Heart right ventricle (tissue), 16 donors: ENCODE data around the gene PLVAP. TPM values are rescaled to one million over a fixed set of nuclear protein-coding genes. Genes with fewer than 3 reads are reported as not detected.
A peak's percentile ranks its signal among the peaks of the same experiment; 100 is the strongest.

Experiments used
- ATAC-seq, 8 donors: fragments of 200-7000 bp; cut with Tn5 transposase; one replicate each; pipeline ENCODE4 v1.9.1; 2020; ENCODE audit warnings: mild to moderate bottlenecking in 8 of 8, moderate library complexity in 8 of 8, moderate number of reproducible peaks in 1 of 8
- DNase-seq, 2 donors: peaks; one replicate each; pipeline ENCODE4 v3.0.0-alpha.2; 2020
- H3K27ac ChIP-seq, 10 donors: fragments of 200-600 bp; sonication (generic) in 2 of 10; one replicate each; pipeline versions ENCODE4 v1.5.0 to v1.8.0; 2020 to 2022; ENCODE audit warnings: mild to moderate bottlenecking in 3 of 10
- H3K27me3 ChIP-seq, 7 donors: fragments of 200-600 bp; one replicate each; pipeline ENCODE4 v1.8.0; 2021 to 2022; ENCODE audit warnings: mild to moderate bottlenecking in 2 of 7
- H3K36me3 ChIP-seq, 9 donors: fragments of 200-600 bp; sonication (generic) in 1 of 9; one replicate each; pipeline versions ENCODE4 v1.5.0 to v1.8.0; 2020 to 2022; ENCODE audit warnings: mild to moderate bottlenecking in 2 of 9
- H3K4me1 ChIP-seq, 9 donors: fragments of 200-600 bp; sonication (generic) in 1 of 9; one replicate each; pipeline versions ENCODE4 v1.5.0 to v1.8.0; 2020 to 2022; ENCODE audit warnings: mild to moderate bottlenecking in 4 of 9
- H3K4me3 ChIP-seq, 10 donors: fragments of 200-600 bp; sonication (generic) in 2 of 10; one replicate each; pipeline versions ENCODE4 v1.5.0 to v1.8.0; 2020 to 2022; ENCODE audit warnings: mild to moderate bottlenecking in 7 of 10, moderate library complexity in 2 of 10
- H3K9me3 ChIP-seq, 11 donors: fragments of 200-600 bp in 10 of 11; sonication (generic) in 2 of 11; one replicate each; pipeline versions ENCODE4 v1.5.0 to v1.8.0; 2013 to 2022; ENCODE audit warnings: mild to moderate bottlenecking in 2 of 11, control low read depth in 1 of 11, moderate library complexity in 1 of 11
- CTCF ChIP-seq, 9 donors: fragments of 200-600 bp; sonication (generic) in 2 of 9; IDR thresholded peaks; one replicate each; pipeline versions ENCODE4 v1.5.0 to v1.8.0; 2021 to 2022; ENCODE audit warnings: antibody characterized with exemption in 9 of 9, mild to moderate bottlenecking in 5 of 9, moderate library complexity in 1 of 9
- WGBS, 2 donors: extraction: QIAGEN DNeasy Blood & Tissue Kit; methylation state at CpG; one replicate each; pipeline ENCODE4 v1.1.7; 2013; ENCODE audit warnings: inconsistent platforms in 1 of 2; 5-methylcytosine and 5-hydroxymethylcytosine counted together
- intact Hi-C, 10 donors: fragments of 100-400 bp; cut with DNase I; formaldehyde crosslinking; loops; one replicate each; pipeline versions ENCODE4 v1.11.1 to v1.14.2; 2022
- long read RNA-seq, 3 donors: library from polyadenylated mRNA; unstranded; transcript quantifications; one replicate each; pipeline ENCODE4 v2.0.0, GENCODE V29; 2020 to 2021
- polyA plus RNA-seq, 2 donors: library from polyadenylated mRNA; stranded (reverse); fragments of 200-250 nt; gene quantifications; one replicate each; pipeline ENCODE4 v1.2.3, GENCODE V29; 2013
- total RNA-seq, 10 donors: library from RNA; stranded (reverse); fragmentation: NEBNext Ultra II Directional in 3 of 10; extraction: Animal tissue kit (Norgen Biotek cat#: 25700) in 3 of 10; gene quantifications; one replicate each; pipeline versions ENCODE4 v1.2.1 to v1.2.4, GENCODE V29; 2021 to 2023
- donor health status: Arrhythmogenic right ventricular cardiomyopathy.
- donor health status: ischemic (EF 13 %, LVEDD 7.1; RV severe dilation, severe dysfunction).
- donor health status: healthy with polysubstance abuse.
- donor health status: DM: no; HTN: yes; CAD: no.
- donor health status: DM: no; HTN: no; CAD: no.
- donor health status: ischemic (EF 25% LVEDD 6.9; RV normal size, moderate dysfunction).
- donor health status: ischemic (EF 25% LVEDD 5.7; RV mildly dilated, moderate dysfunction).
- donor health status: healthy.
- donor health status: DM: yes; HTN: yes; CAD: no.
- donor health status: Ischemic cardiomyopathy.
- donor health status: ischemic (EF 35%, LVEDD 5.7; RV mildly dilated, moderate dysfunction).
- donor health status: nonischemic (EF 11% LVEDD 7.7; RV severe dilation, severe dysfunction).
- donor health status: DM: yes; HTN: yes; CAD: no.
- donor health status: PGD.
- donor health status: ischemic (EF 29% LVEDD 5.4; RV normal size, mild dysfunction).
- donor health status: nonischemic (EF 23%, LVEDD 6.1; RV moderate dilation, normal function).

PLVAP gene
- 10 to 100 TPM in 9 of 10 donors, 1 to 10 TPM in 1; 7.5 to 56.0 (median 22.1) TPM for total RNA-seq
- polyA plus RNA-seq: 10 to 100 TPM; 69.1 to 74.9 TPM
- long read RNA-seq, donor 1, transcript PLVAP-201 (6 exons, 2,305 nt): major isoform, 19 of 25 reads
- long read RNA-seq, donor 1, partial matches to known transcripts: 5 of 25 reads
- long read RNA-seq, donor 1, other reads (novel, unspliced or antisense): 1 of 25 reads
- long read RNA-seq, donor 2, transcript PLVAP-201 (6 exons, 2,305 nt): major isoform, 11 of 13 reads
- long read RNA-seq, donor 2, partial matches to known transcripts: 2 of 13 reads
- long read RNA-seq, donor 2, other reads (novel, unspliced or antisense): 0 of 13 reads
- long read RNA-seq, donor 3, transcript PLVAP-201 (6 exons, 2,305 nt): major isoform, 23 of 27 reads
- long read RNA-seq, donor 3, partial matches to known transcripts: 3 of 27 reads
- long read RNA-seq, donor 3, other reads (novel, unspliced or antisense): 1 of 27 reads

- no peaks in the 10 kb centered on the region for H3K36me3 ChIP-seq
- H3K9me3 ChIP-seq: peaks cover 0 to 4% (median 0%) of the 10 kb centered on the region in 11 donors
- DNase-seq (peak; percentile 41 to 47), ATAC-seq (peak; percentile 32 to 91 (median 79))
- H3K27me3 ChIP-seq: peaks cover 0 to 9% (median 0%) of the 10 kb centered on the region in 7 donors
- 43 to 54% methylated on average over 39 of the region's 39 CpGs for WGBS, 2 donors
- peak in 1 of 9 donors; percentile 19 for TF ChIP-seq CTCF (IDR thresholded peaks at IDR 0.05)
- H3K27ac ChIP-seq: peak within 1 kb of the TSS in 2 of 10 donors; percentile 26 to 39
- H3K4me1 ChIP-seq: peaks cover 0 to 31% (median 16%) of the 10 kb centered on the region in 9 donors
- intact Hi-C loops: no loop called here
- peak within 1 kb of the TSS in 9 of 10 donors; percentile 3 to 45 (median 31) for H3K4me3 ChIP-seq
Measured at GRCh38 chr19:17376935-17377600, at the start of gene PLVAP. Gene PLVAP, minus strand, starts transcription at chr19:17377342. Its CDS starts 54 bp downstream, at chr19:17377288.

GRCh38 chr19:17424743-17425365 lies 47.7 kb upstream of the PLVAP start:
- peak in 7 of 9 donors; percentile 24 to 51 (median 38) for TF ChIP-seq CTCF (IDR thresholded peaks at IDR 0.05)
- 25 to 32% methylated on average over 27 of the region's 27 CpGs for WGBS, 2 donors
- peaks cover 0 to 16% (median 9%) of the 10 kb centered on the region in 9 donors for H3K4me1 ChIP-seq
- intact Hi-C loops: no loop called here
- peaks cover 0 to 23% (median 0%) of the 10 kb centered on the region in 9 donors for H3K36me3 ChIP-seq
- no peak overlapping the region for H3K4me3 ChIP-seq
- DNase-seq (peak in 1 of 2 donors; percentile 34), ATAC-seq (peak in 4 of 8 donors; percentile 27 to 53 (median 42))
- H3K9me3 ChIP-seq: no peaks in the 10 kb centered on the region
- H3K27ac ChIP-seq: no peak overlapping the region
- H3K27me3 ChIP-seq: no peaks in the 10 kb centered on the region

GRCh38 chr19:17423429-17424208 lies 46.5 kb upstream of the PLVAP start:
- intact Hi-C loops: no loop called here
- ATAC-seq: no peak
- no peak overlapping the region for H3K4me3 ChIP-seq

More at GRCh38 chr19:17423429-17424208, 46.5 kb upstream of the PLVAP start:
- no peak for DNase-seq
- TF ChIP-seq CTCF (IDR thresholded peaks at IDR 0.05): no peak
- Histone ChIP-seq H3K4me1 (peaks cover 0 to 22% (median 15%) of the 10 kb centered on the region in 9 donors), H3K27me3 (no peaks in the 10 kb centered on the region), H3K27ac (no peak overlapping the region), H3K36me3 (peaks cover 0 to 23% (median 0%) of the 10 kb centered on the region in 9 donors), H3K9me3 (no peaks in the 10 kb centered on the region)
- 95% methylated on average over 20 of the region's 20 CpGs for WGBS, 2 donors
